MCF 10A (cell line): ENCODE data around the gene PTPRM. TPM values are rescaled to one million over a fixed set of nuclear protein-coding genes. Genes with fewer than 3 reads are reported as not detected.

Source experiments
- BruUV-seq: library from RNA; stranded (reverse); fragments of 400-500 nt; replicated peaks from 2 replicates; lab custom pipeline; 2021; lab: Mats Ljungman, UMichigan
- CTCF ChIA-PET: fragments of 300-600 bp; sonication (Branson Sonifier 250); formaldehyde crosslinking; extraction: SDS; loops from one replicate; lab custom pipeline; 2021; ENCODE audit warnings: antibody characterized with exemption, inconsistent platforms; lab: Yijun Ruan, JAX
- POLR2A ChIA-PET: fragments of 300-600, 350-650 bp; sonication (Branson Sonifier 250); formaldehyde crosslinking; extraction: SDS; loops from one replicate; lab custom pipeline; 2020; ENCODE audit warnings: antibody characterized with exemption, inconsistent platforms; lab: Yijun Ruan, JAX
- DNase-seq: peaks from one replicate; pipeline ENCODE4 v3.0.0-alpha.2; 2018; ENCODE audit not compliant: unreplicated experiment
- H3K27ac Mint-ChIP-seq: one replicate; pipeline ENCODE4 v1.8.0; 2022; ENCODE audit warnings: mild to moderate bottlenecking, low read depth, mixed read lengths; ENCODE audit not compliant: unreplicated experiment
- H3K27me3 Mint-ChIP-seq: one replicate; pipeline ENCODE4 v1.8.0; 2022; ENCODE audit warnings: mixed read lengths; ENCODE audit not compliant: insufficient read depth, unreplicated experiment
- H3K36me3 Mint-ChIP-seq: one replicate; pipeline ENCODE4 v1.8.0; 2022; ENCODE audit warnings: mild to moderate bottlenecking, moderate library complexity, mixed read lengths; ENCODE audit not compliant: insufficient read depth, unreplicated experiment
- H3K4me1 Mint-ChIP-seq: one replicate; pipeline ENCODE4 v1.8.0; 2022; ENCODE audit warnings: mixed read lengths; ENCODE audit not compliant: insufficient read depth, unreplicated experiment
- H3K4me3 Mint-ChIP-seq: one replicate; pipeline ENCODE4 v1.8.0; 2022; ENCODE audit warnings: mild to moderate bottlenecking, moderate library complexity, mixed read lengths; ENCODE audit not compliant: unreplicated experiment
- H3K9me3 Mint-ChIP-seq: one replicate; pipeline ENCODE4 v1.8.0; 2022; ENCODE audit warnings: mixed read lengths; ENCODE audit not compliant: unreplicated experiment
- CTCF ChIP-seq: fragments of 200-600 bp; IDR thresholded peaks from one replicate; pipeline ENCODE4 v1.8.0; 2022; ENCODE audit warnings: antibody characterized with exemption, mild to moderate bottlenecking; ENCODE audit not compliant: unreplicated experiment
- intact Hi-C: fragments of 100-400 bp; cut with micrococcal nuclease; formaldehyde crosslinking; loops from 2 replicates; pipeline ENCODE4 v1.14.1; 2022
- total RNA-seq: library from RNA; stranded (reverse); gene quantifications from 2 replicates; pipeline ENCODE4 v1.2.3, GENCODE V29; 2022

The PTPRM gene
- total RNA-seq, 1 experiment from 2014 or later = 82.8 TPM

GRCh38 chr18:8428951-8429350 is 861.8 kb downstream of the PTPRM start:
- BruUV-seq = no TSS peak
- POLR2A ChIA-PET = no interaction called here
- intact Hi-C loops = no loop called here
- Mint-ChIP-seq H3K4me1 (peaks cover 6% of the 10 kb centered on the region), H3K9me3 (no peaks in the 10 kb centered on the region), H3K27ac (no peak overlapping the region), H3K4me3 (no peak overlapping the region), H3K27me3 (no peaks in the 10 kb centered on the region), H3K36me3 (no peaks in the 10 kb centered on the region)
- CTCF ChIA-PET = interaction anchor here (1.2 kb wide), 1 partner anchor 21 kb away, joined by 3 read pairs; no protein-coding TSS in a partner anchor
- no peak for DNase-seq
- no peak for TF ChIP-seq CTCF

- peaks cover 14% of the 10 kb centered on the region for H3K27me3 Mint-ChIP-seq
Observed at GRCh38 chr18:8431036-8431435, 863.9 kb downstream of the PTPRM start.

GRCh38 chr18:8433323-8433722 is 866.2 kb downstream of the PTPRM start:
- Mint-ChIP-seq H3K9me3 (no peaks in the 10 kb centered on the region), H3K27ac (no peak overlapping the region), H3K36me3 (no peaks in the 10 kb centered on the region), H3K27me3 (peaks cover 16% of the 10 kb centered on the region), H3K4me1 (no peaks in the 10 kb centered on the region), H3K4me3 (no peak overlapping the region)
- CTCF ChIA-PET = interaction anchor here (1.0 kb wide), 1 partner anchor 47 kb away, joined by 4 read pairs; no protein-coding TSS in a partner anchor
- BruUV-seq = no TSS peak
- DNase-seq = no peak
- POLR2A ChIA-PET = interaction anchor here (0.5 kb wide), 1 partner anchor 7 kb away, joined by 3 read pairs; no protein-coding TSS in a partner anchor
- no peak for TF ChIP-seq CTCF
- intact Hi-C loops = no loop called here

More at GRCh38 chr18:8431036-8431435, 863.9 kb downstream of the PTPRM start:
- Mint-ChIP-seq H3K36me3 (no peaks in the 10 kb centered on the region), H3K4me1 (no peaks in the 10 kb centered on the region), H3K27ac (no peak overlapping the region), H3K4me3 (no peak overlapping the region), H3K9me3 (no peaks in the 10 kb centered on the region)
- CTCF ChIA-PET = interaction anchor here (0.7 kb wide), 1 partner anchor 399 kb away, joined by 3 read pairs; no protein-coding TSS in a partner anchor
- intact Hi-C loops = no loop called here
- DNase-seq = no peak
- POLR2A ChIA-PET = no interaction called here
- TF ChIP-seq CTCF = no peak
- BruUV-seq = no TSS peak

GRCh38 chr18:8433771-8434170 is 866.7 kb downstream of the PTPRM start:
- ChIA-PET POLR2A (no interaction called here), CTCF (interaction anchor here (0.6 kb wide), 1 partner anchor 563 kb away, joined by 3 read pairs; no protein-coding TSS in a partner anchor)
- Mint-ChIP-seq H3K27me3 (peaks cover 16% of the 10 kb centered on the region), H3K27ac (no peak overlapping the region), H3K4me1 (no peaks in the 10 kb centered on the region), H3K36me3 (no peaks in the 10 kb centered on the region), H3K9me3 (no peaks in the 10 kb centered on the region), H3K4me3 (no peak overlapping the region)
- intact Hi-C loops = no loop called here
- no peak for TF ChIP-seq CTCF
- BruUV-seq = no TSS peak
- DNase-seq = no peak
